BLaER1 treated with 17β-estradiol and CSF1 and Interleukin-3, amounts not matched to agents 10 nM and 100 nM (cell line): Measurements from ENCODE around the gene TANC2.

Experiments used
- H3K27ac ChIP-seq, 11 experiments: shearing (Covaris generic); formaldehyde crosslinking; 2 replicates each; pipeline ENCODE4 v1.8.1; 2022
- H3K27me3 ChIP-seq, 11 experiments: shearing (Covaris generic); formaldehyde crosslinking; 2 replicates each; pipeline ENCODE4 v1.8.1; 2022
- H3K36me3 ChIP-seq, 11 experiments: shearing (Covaris generic); formaldehyde crosslinking; 2 replicates each; pipeline ENCODE4 v1.8.1; 2022
- H3K4me1 ChIP-seq, 10 experiments: shearing (Covaris generic); formaldehyde crosslinking; 2 replicates each; pipeline ENCODE4 v1.8.1; 2022
- H3K4me2 ChIP-seq, 11 experiments: shearing (Covaris generic); formaldehyde crosslinking; 2 replicates each; pipeline ENCODE4 v1.8.1; 2022
- H3K4me3 ChIP-seq, 10 experiments: shearing (Covaris generic); formaldehyde crosslinking; 2 replicates each; pipeline ENCODE4 v1.8.1; 2022
- H3K9ac ChIP-seq, 11 experiments: shearing (Covaris generic); formaldehyde crosslinking; 2 replicates each; pipeline ENCODE4 v1.8.1; 2022
- H3K9me3 ChIP-seq, 11 experiments: shearing (Covaris generic); formaldehyde crosslinking; replicated peaks in 1 of 11; 2 replicates each; pipeline ENCODE4 v1.8.1; 2022
- H4K20me1 ChIP-seq, 11 experiments: shearing (Covaris generic); formaldehyde crosslinking; 2 replicates each; pipeline ENCODE4 v1.8.1; 2022
- Cebpa-rat ChIP-seq, 11 experiments: shearing (Covaris generic); IDR thresholded peaks; 2 replicates each; pipeline ENCODE4 v1.8.1; 2022

Gene TANC2

GRCh38 chr17:62989501-62989900, 23.5 kb downstream of the TANC2 start:
- H3K9me3 ChIP-seq: peaks cover 18 to 25% (median 22%) of the 10 kb centered on the region in 11 experiments
- no peaks in the 10 kb centered on the region for H3K27me3 ChIP-seq
- no peak overlapping the region for H3K4me3 ChIP-seq
- H3K27ac ChIP-seq: no peak overlapping the region
- no peak for TF ChIP-seq Cebpa-rat (IDR thresholded peaks at IDR 0.05)
- peaks cover 0 to 5% (median under 1%) of the 10 kb centered on the region in 10 experiments; a peak in 9 of 20 replicates for H3K4me1 ChIP-seq
- peaks cover 0 to 17% (median 0%) of the 10 kb centered on the region in 11 experiments; a peak in 3 of 22 replicates for H4K20me1 ChIP-seq
- H3K9ac ChIP-seq: no peak overlapping the region
- H3K36me3 ChIP-seq: peaks cover 0 to 6% (median 0%) of the 10 kb centered on the region in 11 experiments; a peak in 3 of 22 replicates
- H3K4me2 ChIP-seq: no peak overlapping the region

GRCh38 chr17:62994931-62995330, 28.9 kb downstream of the TANC2 start:
- no peaks in the 10 kb centered on the region for H3K27me3 ChIP-seq
- no peaks in the 10 kb centered on the region for H3K36me3 ChIP-seq
- H3K4me1 ChIP-seq: peaks cover 13 to 38% (median 32%) of the 10 kb centered on the region in 10 experiments
- peak overlapping the region in 7 of 11 experiments; percentile 7 to 73 (median 54); a peak in 12 of 22 replicates for H3K27ac ChIP-seq
- peak overlapping the region in 9 of 11 experiments; percentile 18 to 79 (median 63); a peak in 15 of 22 replicates for H3K4me2 ChIP-seq
- H3K4me3 ChIP-seq: no peak overlapping the region
- peaks cover 0 to 3% (median 0%) of the 10 kb centered on the region in 11 experiments; a peak in 1 of 22 replicates for H3K9me3 ChIP-seq
- H3K9ac ChIP-seq: no peak overlapping the region
- peak in 5 of 11 experiments; percentile 2 to 39 (median 21); a peak in 3 of 22 replicates for TF ChIP-seq Cebpa-rat (IDR thresholded peaks at IDR 0.05)
- H4K20me1 ChIP-seq: no peaks in the 10 kb centered on the region

- H3K9me3 ChIP-seq: peaks cover 0 to 3% (median 0%) of the 10 kb centered on the region in 11 experiments; a peak in 1 of 22 replicates
- TF ChIP-seq Cebpa-rat (IDR thresholded peaks at IDR 0.05): peak in 5 of 11 experiments; percentile 41 to 80 (median 59); a peak in 10 of 22 replicates
- peaks cover 13 to 38% (median 32%) of the 10 kb centered on the region in 10 experiments for H3K4me1 ChIP-seq
- H3K27ac ChIP-seq: peak overlapping the region in 8 of 11 experiments; percentile 7 to 73 (median 51); a peak in 13 of 22 replicates
- H4K20me1 ChIP-seq: no peaks in the 10 kb centered on the region
- peak overlapping the region in 1 of 11 experiments; percentile 18; a peak in 1 of 22 replicates for H3K9ac ChIP-seq
- H3K4me3 ChIP-seq: no peak overlapping the region
- peak overlapping the region; percentile 6 to 79 (median 59); a peak in 18 of 22 replicates for H3K4me2 ChIP-seq
- H3K36me3 ChIP-seq: no peaks in the 10 kb centered on the region
- H3K27me3 ChIP-seq: no peaks in the 10 kb centered on the region
Observed at GRCh38 chr17:62995377-62995885, 29.4 kb downstream of the TANC2 start.

- H3K4me3 ChIP-seq: no peak overlapping the region
- H4K20me1 ChIP-seq: no peaks in the 10 kb centered on the region; a peak in 1 of 22 replicates
- peak overlapping the region in 6 of 11 experiments; percentile 18 to 73 (median 58); a peak in 9 of 22 replicates for H3K27ac ChIP-seq
Observed at GRCh38 chr17:62996221-62996620, 30.2 kb downstream of the TANC2 start.

GRCh38 chr17:62998166-62998565, 32.1 kb downstream of the TANC2 start:
- no peak overlapping the region for H3K9ac ChIP-seq
- no peaks in the 10 kb centered on the region for H3K27me3 ChIP-seq
- no peak overlapping the region for H3K27ac ChIP-seq
- peaks cover 13 to 46% (median 32%) of the 10 kb centered on the region in 10 experiments for H3K4me1 ChIP-seq
- peak overlapping the region in 9 of 11 experiments; percentile 6 to 45 (median 21); a peak in 13 of 22 replicates for H3K4me2 ChIP-seq
- no peak for TF ChIP-seq Cebpa-rat (IDR thresholded peaks at IDR 0.05)
- no peaks in the 10 kb centered on the region for H3K36me3 ChIP-seq
- no peak overlapping the region for H3K4me3 ChIP-seq
- peaks cover 0 to 3% (median 0%) of the 10 kb centered on the region in 11 experiments; a peak in 1 of 22 replicates for H3K9me3 ChIP-seq
- H4K20me1 ChIP-seq: no peaks in the 10 kb centered on the region; a peak in 1 of 22 replicates

More at GRCh38 chr17:62996221-62996620, 30.2 kb downstream of the TANC2 start:
- peak overlapping the region in 8 of 11 experiments; percentile 44 to 79 (median 66); a peak in 15 of 22 replicates for H3K4me2 ChIP-seq
- no peak for TF ChIP-seq Cebpa-rat (IDR thresholded peaks at IDR 0.05)
- no peaks in the 10 kb centered on the region for H3K36me3 ChIP-seq
- no peak overlapping the region; a peak in 1 of 22 replicates for H3K9ac ChIP-seq
- no peaks in the 10 kb centered on the region for H3K27me3 ChIP-seq
- H3K4me1 ChIP-seq: peaks cover 13 to 38% (median 32%) of the 10 kb centered on the region in 10 experiments
- peaks cover 0 to 3% (median 0%) of the 10 kb centered on the region in 11 experiments; a peak in 1 of 22 replicates for H3K9me3 ChIP-seq

- Histone ChIP-seq H3K36me3 (no peaks in the 10 kb centered on the region), H4K20me1 (no peaks in the 10 kb centered on the region; a peak in 1 of 22 replicates), H3K9me3 (peaks cover 0 to 3% (median 0%) of the 10 kb centered on the region in 11 experiments; a peak in 1 of 22 replicates), H3K27ac (no peak overlapping the region), H3K27me3 (no peaks in the 10 kb centered on the region), H3K9ac (no peak overlapping the region), H3K4me1 (peaks cover 13 to 46% (median 32%) of the 10 kb centered on the region in 10 experiments), H3K4me3 (no peak overlapping the region), H3K4me2 (peak overlapping the region in 8 of 11 experiments; percentile 7 to 45 (median 30); a peak in 13 of 22 replicates)
- no peak for TF ChIP-seq Cebpa-rat (IDR thresholded peaks at IDR 0.05)
Observed at GRCh38 chr17:62998665-62999393, 32.8 kb downstream of the TANC2 start.

GRCh38 chr17:62999736-63000135, 33.7 kb downstream of the TANC2 start:
- H3K27me3 ChIP-seq: no peaks in the 10 kb centered on the region
- no peak overlapping the region for H3K4me2 ChIP-seq
- no peak overlapping the region for H3K4me3 ChIP-seq
- no peak overlapping the region for H3K9ac ChIP-seq
- H3K4me1 ChIP-seq: peaks cover 13 to 39% (median 28%) of the 10 kb centered on the region in 10 experiments
- no peak overlapping the region for H3K27ac ChIP-seq
- no peaks in the 10 kb centered on the region for H3K36me3 ChIP-seq
- TF ChIP-seq Cebpa-rat (IDR thresholded peaks at IDR 0.05): no peak
- H3K9me3 ChIP-seq: peaks cover 0 to 3% (median 0%) of the 10 kb centered on the region in 11 experiments; a peak in 1 of 22 replicates
- H4K20me1 ChIP-seq: peaks cover 0 to 3% (median 0%) of the 10 kb centered on the region in 11 experiments; a peak in 1 of 22 replicates

GRCh38 chr17:63001689-63002394, 35.8 kb downstream of the TANC2 start:
- H3K9me3 ChIP-seq: peaks cover 0 to 2% (median 0%) of the 10 kb centered on the region in 11 experiments; a peak in 1 of 22 replicates
- H3K9ac ChIP-seq: no peak overlapping the region
- no peaks in the 10 kb centered on the region for H3K36me3 ChIP-seq
- TF ChIP-seq Cebpa-rat (IDR thresholded peaks at IDR 0.05): no peak
- no peak overlapping the region for H3K4me3 ChIP-seq
- no peak overlapping the region for H3K27ac ChIP-seq
- H4K20me1 ChIP-seq: peaks cover 0 to 4% (median 0%) of the 10 kb centered on the region in 11 experiments; a peak in 1 of 22 replicates
- H3K4me1 ChIP-seq: peaks cover 7 to 18% (median 13%) of the 10 kb centered on the region in 10 experiments; a peak in 14 of 20 replicates
- H3K4me2 ChIP-seq: 0 out of 22 replicates have a peak overlapping the region, but pooled peaks of 1 of the 11 experiments have one; percentile 24
- no peaks in the 10 kb centered on the region for H3K27me3 ChIP-seq
